NCI-H128 (cell line): ENCODE results near the gene MRTO4.

Experiments used
- DNase-seq: peaks from one replicate; lab custom pipeline; 2025; ENCODE audit not compliant: unreplicated experiment; lab: John Stamatoyannopoulos, UW

MRTO4 gene

DNA sequence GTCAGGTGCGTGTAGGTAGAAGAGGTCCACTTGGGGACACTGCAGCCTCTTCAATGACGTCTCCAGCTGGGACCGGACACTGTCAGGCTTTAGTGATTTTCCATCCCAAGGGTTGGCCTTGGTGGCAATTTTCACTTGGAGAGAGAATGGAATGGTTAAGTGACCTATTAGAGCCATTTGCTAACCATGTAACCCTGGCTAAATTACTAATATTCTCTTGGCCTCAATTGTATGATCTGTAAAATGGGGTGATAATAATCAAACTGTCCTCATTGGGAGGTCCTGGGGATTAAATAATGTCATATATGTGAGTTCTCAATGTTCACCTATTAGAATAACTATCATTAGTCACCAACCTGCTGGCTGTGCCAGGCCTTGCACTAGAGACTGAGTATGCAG, 56.9 kb downstream of the MRTO4 start:
- no peak for DNase-seq

DNA sequence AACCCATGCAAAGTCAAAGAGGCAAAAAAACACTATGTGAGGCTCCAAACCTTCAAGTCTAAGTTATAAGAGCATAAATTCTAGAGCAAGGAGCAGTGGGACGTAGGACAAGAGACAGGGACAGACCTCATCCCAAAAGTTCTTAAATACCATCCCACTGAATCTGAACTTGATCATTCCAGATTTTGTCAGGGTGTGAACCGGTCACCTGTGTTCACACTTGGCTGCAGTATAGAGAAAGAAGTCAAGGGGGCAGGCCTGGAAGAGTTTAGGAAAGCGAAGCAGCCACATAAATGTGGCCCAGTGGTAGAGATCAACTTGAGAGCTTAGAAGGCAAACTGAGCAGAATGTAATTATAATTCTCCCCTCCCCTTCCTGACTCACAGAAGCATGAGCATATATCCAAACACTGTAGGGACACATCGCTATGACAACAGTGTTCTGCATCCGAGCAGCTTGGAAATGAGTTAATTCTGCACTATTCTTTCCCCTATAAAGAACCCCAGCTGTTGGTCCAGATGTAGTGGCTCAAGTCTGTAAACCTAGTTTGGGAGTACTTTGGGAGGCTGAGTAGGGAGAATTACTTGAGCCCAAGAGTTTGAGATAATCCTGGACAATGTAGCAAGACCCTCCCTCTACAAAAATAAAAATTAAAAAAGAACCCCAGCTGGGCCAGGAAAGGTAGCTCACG, 57.7 kb downstream of the MRTO4 start:
- DNase-seq = no peak
